NCI-H1694 treated with DMSO at 0.1 percent for 48 hours (cell line): Measurements from ENCODE around the gene PLD4.

Source experiments
- DNase-seq: peaks from one replicate; lab custom pipeline; 2025; lab: John Stamatoyannopoulos, UW

Gene PLD4

DNA sequence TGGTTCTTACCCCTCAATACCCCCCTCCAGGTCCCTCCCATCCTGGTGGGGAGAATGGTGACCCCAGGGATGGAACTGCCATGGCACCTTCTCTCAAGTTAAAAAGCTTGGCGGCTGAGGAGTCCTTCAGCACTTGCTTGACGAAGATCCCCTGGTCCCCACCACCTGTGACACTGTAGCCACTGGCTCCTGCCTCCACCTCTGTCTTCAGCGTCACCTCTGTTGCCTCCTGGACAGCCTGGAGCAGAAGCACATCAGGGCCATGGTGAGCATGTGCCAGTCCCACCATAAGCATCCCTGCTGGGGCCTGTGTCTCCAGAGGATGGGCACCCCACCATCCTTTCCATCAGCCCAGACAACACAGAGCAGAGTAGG, 30.7 kb downstream of the PLD4 start:
- no peak for DNase-seq

DNA sequence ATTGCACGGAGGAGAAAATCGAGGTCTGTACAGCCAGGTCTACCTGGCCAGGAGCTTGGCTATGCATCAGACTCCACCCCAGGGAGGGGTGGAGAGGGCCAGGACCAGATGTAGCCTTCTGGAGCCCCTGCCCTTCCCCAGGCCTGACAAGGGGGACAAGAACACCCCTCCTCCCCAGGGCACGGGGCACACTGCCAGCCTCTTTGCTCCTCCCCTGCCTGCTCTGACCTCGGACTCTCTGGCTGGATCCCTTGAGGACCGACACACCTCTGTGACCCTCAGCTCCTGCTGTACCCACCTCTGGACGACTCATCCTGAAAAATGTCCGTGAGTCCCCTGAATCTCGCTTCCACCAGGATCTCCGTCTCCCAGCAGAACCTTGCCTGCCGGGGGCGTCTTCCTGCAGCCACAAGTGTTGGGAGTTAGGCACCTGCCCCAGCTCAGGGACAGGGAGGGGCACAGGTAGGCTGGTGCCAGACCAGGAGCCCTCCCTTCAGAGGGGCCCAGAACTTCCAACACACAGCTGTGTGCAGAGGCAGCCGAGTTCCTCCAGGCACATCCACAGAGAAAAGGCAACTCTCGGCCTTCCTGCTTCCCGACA, 31.7 kb downstream of the PLD4 start:
- no peak for DNase-seq

DNA sequence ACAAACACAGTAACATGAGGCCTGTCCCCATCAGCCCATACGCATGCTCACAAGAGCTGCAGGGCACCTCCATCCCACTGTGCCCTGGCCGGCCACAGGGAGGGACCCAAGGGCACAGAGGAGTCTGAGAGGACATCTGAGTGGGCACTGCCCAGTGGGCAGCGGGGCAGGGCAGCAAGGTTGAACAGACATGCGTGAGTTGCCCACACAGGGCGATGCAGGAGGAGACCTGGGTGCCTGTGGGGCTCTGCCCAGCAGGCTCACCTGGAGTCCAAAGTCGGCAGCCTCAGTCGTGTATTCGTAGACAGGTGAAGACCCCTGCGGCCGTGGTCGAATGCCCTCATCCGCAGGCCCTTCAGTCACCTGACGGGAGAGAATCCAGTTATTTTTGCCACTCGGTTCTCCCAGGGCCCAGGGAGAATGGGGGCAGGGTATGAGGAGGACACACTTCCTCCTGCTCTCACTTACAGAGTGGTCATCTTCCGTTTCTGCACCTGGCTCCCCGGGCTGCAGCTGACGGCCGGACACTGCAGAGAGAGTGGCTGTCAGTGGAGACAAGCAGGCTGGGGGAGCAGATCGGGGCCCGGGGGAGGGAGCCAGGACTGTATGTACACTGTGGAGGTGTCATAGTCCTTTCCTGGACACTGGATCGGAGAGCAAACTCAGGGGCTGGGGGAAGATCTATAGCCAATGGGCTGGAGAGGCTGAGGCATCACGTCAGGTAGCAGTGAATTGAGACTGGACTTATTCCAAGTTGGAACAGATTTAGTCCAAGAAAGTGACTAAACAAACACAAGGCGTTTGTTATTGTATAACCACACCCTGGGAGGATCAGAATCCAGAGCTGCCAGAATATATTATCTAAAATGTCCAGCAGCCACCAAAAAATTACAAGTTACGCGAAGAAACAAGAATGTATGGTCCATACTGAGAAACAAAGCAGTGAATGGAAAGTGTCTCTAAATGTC, 32.8 kb downstream of the PLD4 start:
- DNase-seq = no peak

DNA sequence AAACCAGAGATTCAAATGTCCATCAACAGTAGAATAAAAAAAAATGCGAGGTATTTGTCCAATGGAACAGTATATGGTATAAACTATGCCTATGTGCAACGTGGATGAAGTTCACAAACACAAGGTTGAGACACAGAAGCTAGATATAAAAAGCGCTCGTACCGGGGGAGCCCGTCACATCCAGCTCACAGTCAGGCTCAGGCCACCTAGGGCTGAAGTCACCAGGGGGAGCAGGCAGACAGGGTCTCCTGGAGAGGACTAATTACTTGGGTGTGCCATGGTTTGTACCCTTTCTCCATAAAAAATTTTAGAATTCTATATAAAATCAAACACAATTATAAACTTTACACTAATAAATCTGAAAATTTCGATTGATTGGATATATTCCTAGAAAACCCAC, 39.9 kb downstream of the PLD4 start:
- DNase-seq = no peak

DNA sequence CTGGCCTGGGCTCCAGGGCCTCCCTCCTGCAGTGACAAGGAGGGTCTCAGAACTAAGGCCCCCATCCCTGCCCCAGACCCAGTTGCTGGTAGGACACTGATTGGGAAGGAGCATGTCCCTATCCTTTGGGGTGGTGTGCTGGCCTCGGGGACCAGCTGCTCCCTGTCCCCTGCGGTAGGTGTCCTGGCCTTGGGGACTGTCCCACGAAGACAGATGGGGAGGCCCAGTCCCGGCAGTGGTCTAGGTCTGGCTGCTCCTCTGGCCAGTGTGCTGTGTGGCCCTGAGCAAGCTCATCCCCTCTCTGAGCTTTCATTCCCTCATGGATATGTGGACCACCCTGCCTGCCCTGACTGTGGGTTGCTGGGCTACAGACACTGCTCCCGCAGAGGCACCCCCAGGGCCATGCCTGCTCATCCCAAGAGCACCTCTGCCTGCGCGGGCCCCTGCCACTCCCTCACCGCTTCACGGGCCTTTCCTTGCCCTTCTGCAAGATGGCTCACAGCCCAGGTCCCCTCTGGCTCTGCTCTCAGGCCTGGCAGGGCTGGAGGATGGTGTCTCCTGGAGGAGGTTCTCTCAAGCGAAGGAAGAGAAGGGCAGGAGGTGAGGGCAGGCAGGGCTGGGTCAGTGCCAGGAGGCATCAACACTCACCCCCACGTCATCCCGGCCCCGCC, 41.0 kb downstream of the PLD4 start:
- no peak for DNase-seq

DNA sequence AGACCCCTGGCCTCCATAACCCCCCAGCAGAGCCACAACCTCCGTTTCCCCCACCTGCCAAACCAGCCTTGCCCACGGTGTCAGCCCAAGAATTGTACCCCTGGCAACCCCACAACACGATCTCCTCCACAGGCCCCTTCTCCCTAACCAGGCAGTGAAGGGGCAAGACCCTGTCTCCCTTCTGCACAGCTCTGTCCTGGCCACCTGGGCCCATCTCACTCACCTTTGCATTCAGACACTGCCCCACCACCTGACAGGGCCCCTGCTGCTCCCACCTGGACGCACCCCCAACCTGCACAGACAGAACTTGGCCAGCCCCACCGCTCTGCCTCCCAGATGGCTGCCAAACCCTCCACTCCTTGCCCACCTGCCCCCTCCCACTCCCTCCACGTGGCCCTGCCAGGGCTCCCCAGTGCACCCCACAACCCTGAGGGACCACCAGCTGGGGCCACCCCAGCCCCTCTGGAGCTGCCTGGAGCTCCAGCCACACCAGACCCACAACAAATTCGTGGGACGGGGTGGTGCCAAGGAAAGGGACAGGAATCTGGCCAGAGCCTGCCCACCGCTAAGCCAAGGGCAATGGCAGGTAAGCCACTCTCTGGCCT, 41.7 kb downstream of the PLD4 start:
- DNase-seq = no peak

DNA sequence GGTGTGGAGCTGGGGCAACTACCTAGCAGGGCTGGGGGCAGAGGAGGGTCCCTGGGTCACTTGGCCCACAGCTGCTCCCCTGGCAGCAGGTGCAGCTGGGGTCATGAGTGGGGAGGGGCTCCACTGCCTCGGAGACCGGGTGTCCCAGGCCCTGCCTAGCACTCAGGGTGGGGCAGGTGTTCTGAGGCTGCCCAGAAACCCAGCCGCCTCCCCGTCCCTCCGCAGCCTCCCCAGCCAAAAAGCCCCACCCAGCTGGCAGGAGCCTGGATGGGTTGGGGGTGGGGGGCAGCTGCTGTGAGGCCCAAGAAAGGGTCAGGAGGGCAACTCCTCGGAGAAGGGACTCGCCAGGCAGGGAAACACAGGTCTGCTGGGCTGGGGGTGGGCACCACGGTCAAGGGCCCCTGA, 42.3 kb downstream of the PLD4 start:
- DNase-seq = no peak

DNA sequence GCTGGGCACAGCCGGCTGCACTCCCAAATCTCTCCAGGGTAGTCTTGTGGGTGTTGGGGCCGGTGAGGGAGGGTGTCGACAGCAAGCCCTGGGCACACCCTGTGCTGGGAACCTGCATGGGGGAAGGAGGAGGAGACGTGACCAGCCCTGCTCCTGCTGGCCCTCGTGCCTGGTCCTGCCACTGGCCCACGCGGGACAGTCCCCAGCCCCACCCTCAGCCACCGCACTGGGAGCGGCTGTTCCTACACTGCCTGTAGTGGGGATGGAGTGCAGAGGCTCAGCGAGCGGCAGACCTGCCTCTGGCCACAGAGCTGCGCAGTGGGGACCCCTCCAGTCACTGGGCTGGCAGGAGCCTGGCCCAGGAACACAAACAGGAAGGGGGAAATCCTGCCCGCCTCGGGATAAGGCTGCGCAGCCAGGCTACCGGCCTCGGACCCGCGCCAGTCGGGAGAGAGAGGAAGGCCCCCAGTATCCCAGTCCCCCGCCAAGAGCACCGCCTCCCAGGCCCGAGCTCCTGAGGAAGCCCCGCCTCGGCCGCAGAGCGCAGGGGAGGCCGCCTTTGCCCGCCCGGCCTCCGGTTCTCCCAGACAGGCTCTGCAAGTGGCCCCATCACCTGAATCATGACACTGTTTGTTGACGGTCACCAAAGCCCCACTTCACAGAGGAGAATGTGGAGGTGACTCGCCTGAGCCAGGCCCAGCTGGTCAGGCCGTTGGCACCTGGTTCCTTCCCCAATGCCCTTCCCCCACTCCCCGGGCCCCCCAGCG, 42.9 kb downstream of the PLD4 start:
- DNase-seq = no peak

DNA sequence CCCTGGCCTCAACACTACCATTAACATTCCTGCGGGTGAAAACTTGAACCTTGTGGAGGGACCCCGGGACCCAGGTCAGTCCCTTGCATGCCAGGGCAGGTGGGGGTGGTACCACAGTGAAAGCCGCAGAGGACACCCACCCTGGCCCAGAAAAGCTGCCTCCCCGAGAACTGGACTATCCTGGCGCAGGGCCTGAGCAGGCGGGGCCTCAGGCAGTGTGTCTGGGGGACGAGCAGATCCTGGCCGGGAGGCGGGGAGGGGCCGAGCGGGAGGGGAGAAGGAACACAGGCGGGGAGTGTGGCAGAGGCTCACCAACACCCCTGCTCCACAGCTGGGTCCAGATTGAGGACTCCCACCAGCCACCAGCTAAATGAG, 43.5 kb downstream of the PLD4 start:
- DNase-seq = peak; percentile 27

DNA sequence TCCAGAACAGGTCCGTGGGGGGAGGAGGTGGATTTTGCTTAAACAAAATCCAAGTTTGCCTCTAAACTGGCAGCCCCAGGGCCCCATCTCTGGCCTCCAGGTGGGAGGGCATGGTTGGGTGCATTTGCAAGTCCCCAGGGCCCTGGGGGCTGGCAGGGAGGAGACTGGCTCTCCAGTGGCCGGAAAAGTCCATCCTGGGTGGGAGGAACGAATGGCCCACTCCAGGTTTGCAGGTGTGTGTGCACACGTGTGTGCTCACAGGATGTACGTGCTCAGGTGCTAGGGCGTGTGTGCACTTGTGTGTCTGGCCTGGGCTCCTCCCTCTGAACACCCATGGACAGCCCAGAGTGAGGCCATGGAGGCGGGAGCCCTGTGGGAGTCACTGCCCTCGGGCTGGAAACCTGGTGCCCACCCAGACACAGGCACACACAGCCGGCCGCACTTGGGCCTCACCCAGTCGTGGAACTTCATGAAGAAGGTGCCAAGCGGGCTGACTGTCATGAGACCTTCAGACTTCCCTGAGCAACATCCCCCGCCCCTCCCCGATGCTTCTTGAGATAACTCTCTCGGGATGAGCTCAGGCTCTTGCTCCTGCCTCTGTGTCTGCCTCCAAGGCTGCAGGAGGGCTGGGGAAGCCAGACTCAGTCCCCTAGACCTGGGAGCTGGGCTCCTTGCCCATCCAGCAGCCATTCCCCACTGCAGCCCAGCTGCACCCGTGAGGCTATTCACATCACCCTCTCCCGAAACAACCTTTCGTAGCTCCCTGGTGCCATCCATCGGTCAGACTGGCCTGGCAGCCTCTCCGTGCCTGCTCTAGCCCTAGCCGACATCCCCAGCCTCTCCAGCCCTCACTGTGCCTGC, 44.1 kb downstream of the PLD4 start:
- DNase-seq = no peak

DNA sequence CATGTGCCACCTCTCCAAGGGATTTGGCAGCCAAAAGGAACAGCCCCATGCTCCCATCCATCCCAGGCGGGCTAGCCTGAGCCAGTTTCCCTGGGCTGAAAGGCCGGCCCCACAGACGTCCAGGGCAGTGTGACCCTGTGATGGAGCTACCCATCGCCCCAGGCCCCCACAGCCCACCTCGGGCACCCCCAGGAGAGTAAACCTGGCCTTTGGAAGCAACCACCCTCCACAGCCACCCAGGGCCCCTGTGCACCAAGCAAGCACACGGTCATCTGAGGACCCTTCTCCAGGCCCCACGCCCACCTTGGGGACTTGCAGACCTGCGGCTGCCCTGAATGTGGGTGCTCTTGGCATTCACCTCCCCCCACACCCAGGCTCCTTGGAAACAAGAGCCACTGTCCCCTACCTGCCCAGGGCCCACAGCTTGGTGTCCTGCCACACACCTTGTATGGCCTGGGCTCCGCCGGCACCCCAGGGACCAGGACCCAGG, 45.1 kb downstream of the PLD4 start:
- no peak for DNase-seq

DNA sequence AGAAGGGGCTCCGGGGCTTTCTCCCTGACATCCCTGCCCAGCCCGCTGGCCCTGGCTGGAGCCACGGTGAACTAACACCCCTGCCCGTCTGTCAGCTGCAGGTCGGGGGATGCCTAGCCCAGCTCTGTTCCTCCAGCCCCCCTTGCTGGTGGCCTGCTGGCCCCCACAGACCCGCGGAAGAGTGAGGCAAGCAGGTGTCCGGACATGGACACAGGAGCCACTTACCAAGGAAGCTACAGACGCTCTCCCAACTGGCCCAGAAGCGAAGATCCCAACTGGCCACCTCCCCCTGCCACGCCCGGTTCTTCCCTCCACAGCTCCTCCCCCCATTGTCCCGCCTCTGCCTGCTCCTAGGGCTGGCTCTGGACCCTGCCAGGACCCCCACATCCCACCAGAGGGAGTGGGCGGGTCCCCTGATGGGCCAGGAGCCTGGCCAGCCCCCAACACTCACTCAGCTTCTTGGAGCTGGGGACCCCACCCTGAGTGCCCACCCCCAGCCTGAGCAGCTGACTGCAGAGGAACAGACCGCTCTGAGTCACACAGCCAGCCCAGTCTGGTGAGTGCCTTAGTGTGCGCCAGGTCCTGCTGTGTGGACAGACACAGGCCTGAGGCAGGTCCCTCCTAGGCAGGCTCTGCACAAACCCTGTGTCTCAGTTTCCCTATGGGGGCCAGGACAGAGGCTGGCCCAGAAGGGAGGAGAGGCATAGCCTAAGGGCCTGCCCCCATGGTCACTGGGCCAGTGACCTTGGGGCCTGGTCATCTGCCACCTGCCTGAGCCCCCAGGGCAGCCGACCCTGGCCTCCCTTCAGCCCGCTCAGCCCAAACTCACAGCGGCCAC, 45.8 kb downstream of the PLD4 start:
- no peak for DNase-seq

DNA sequence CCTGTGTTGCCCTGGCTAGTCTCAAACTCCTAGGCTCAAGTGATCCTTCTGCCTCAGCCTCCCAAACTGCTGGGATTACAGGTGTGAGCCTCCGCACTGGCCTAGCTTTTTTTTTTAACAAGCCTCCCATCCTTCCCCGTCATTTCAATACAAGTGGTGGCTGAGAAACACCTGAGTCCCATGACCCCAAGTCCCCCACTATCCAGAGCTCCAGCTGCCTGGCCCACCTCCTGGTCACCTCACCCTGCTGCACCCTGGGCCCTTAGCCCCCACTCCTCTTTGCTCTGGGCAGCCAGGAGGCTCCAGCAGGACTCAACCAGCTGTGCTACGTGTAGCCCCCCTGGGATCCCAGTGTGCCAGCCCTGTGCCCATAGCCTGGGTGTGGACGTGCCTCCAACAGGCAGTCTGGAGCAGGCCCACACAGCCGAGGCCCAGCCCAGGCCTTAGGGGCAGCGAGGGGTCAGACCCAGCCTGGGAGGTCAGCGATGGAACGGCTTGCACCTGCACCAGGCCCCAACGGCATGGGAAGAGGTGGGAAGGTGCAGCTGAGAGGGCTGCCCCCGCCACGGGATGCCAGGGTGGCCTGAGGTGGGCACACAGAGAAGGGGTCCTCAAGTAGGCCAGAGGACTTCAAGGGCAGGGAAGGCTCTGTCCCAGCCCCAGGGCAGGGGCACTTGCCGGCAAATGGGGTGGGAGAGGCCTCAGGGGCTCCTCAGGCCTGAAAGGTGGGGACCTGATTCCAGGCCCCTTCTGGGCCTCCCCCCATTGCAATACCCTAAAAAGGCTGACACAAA, 47.0 kb downstream of the PLD4 start:
- DNase-seq = no peak

DNA sequence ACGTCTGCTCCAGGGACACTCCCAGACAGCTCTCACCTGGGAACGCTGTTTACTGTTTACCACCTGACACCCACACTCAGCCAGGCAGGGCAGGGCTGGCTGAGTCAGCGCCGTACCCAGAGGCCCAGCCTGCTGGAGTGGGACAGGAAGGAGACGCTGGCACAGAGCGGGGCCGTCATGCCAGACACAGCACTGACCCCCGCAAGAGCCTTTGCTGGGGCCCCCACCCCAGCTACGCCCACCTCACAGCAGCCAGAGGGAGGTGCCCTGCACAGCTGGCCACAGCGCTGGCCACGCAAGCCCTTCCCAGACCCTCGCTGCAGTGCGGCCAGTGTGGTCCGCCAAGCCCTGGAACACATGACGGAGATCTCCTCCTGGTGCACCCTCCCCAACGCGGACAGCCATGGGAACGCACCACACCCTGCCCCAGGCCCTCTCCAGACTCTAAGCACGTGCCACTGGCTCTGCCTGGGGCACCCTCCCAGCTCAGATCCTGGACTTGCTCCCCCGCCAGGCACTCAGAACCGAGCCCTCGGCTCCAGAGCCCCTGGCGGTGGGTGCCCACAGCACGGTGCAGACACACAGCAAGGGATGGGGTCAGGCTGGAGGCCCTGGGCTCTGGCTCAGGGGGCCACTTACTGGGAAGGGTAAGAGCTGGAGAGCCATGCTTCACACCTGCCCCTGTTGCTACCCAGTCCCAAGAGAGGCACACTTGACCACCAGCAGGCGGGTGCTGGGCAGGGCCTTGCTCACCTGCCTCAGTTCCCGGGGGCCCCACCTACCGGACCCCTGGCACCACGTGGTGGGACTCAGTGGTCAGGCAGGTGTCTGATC, 47.8 kb downstream of the PLD4 start:
- no peak for DNase-seq

DNA sequence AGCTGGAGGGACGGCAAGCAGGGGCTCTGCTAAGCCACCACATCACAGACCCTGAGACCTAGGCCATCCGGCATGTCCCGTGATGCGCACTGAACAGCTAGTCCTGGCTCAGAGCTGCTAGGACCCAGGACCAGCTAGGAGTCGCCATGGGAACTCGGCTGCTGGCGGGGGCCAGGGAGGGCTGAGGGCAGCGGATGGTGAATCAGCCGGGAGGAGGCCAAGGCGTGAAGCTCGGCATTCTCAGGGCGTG, 48.4 kb downstream of the PLD4 start:
- no peak for DNase-seq

DNA sequence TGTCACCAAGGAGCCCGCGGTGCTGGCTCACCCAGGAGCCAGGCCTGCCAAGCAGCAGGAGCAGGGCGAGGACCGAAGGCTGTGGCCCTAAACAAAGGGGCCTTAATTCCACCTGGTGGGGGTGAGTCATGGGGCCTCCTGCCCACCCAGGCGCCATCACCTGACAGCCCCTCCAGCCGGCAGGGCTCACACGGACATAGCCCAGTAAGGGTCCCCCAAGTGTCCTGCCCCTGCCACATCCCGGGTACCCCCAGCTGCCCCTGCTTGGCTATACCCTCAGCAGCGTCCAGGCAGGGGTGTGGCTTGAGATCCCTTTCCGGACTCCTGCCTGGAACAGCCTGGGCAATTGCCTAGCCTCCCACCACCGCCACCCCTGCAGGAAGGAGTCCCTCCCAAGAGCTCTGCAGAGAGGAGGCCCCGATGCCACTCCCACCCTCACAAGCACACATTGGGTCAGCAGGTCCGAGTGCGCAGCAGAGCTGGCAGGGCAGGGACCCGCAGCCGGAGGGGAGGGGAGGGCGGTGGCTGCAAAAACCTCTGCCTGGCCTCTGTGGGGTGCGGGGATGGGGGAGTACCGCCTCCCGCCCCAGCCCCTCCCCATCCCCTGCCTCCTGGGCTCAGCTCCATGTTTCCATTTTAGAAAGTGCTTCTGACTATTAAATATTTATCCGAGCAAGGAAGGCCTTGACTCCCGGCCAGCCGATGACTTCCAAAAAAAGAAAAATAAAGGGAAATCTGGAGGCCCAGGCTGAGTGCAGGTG, 48.9 kb downstream of the PLD4 start:
- no peak for DNase-seq

DNA sequence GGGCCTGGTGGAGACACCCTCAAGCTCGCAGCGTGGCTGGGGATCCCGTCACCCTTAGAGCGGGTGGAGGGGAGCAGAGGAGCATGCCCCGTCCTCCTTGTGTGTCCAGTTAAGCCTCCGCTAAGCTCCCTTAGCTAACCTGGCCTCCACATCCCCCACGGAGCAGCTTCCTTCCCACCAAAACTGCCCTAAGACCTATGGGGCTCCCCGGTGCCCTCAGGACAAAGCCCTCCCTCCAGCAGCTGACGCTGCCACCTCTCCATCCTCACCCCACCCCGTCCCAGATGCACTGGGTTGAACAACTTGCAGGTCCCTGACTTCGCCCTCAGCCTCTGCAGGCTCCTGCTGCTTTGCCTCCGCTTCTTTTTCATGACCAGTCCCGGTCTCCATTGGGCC, 49.5 kb downstream of the PLD4 start:
- DNase-seq = no peak
